RWPE1 (cell line): ENCODE results near the gene TBC1D16.
A peak's percentile ranks its signal among the peaks of the same experiment; 100 is the strongest.

ENCODE experiments used
- CTCF ChIA-PET: fragments of 350-600 bp; sonication (Branson Sonifier 250); formaldehyde crosslinking; extraction: SDS; loops from one replicate; lab custom pipeline; 2021; lab: Yijun Ruan, JAX
- POLR2A ChIA-PET: fragments of 400-600 bp; formaldehyde crosslinking; extraction: SDS; loops from one replicate; lab custom pipeline; 2020; ENCODE audit warnings: antibody characterized with exemption; ENCODE audit not compliant: low non-redundant PET; lab: Yijun Ruan, JAX
- DNase-seq: peaks from one replicate; pipeline ENCODE4 v3.0.0; 2012; ENCODE audit warnings: low spot score
- H3K27ac ChIP-seq: fragments of 450-650 bp; 2 replicates; pipeline ENCODE4 v1.5.1; 2017
- CTCF ChIP-seq: fragments of 450-650 bp; conservative IDR thresholded peaks from 2 replicates; pipeline ENCODE4 v1.5.1; 2017; ENCODE audit warnings: low read depth, mild to moderate bottlenecking

Gene TBC1D16

DNA sequence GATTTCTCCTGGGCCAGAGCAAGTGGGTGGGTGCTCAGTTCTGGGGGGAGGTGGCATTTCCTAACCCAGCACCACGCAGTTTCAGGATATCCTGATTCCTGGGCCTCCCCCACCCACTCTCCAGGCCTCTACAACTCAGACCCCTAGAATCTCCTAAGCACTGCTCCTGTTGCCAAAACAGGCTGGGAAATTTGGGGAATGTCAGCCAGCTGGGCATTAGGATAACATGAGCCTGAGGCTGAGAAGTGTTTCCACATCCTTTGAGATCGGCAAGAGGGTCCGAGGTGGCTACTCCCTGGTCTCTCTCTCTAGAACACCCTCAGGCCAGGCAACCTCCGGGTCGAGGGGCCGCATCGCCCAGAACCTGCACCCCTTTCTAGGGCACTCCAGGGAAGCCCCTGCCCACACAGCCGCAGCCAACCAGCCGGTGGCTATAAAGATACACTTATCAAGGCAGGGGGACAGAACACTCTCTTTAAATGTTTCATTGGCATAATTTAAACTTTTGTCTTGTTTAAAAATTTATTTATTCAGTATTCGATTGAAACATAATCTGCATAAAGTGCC, 23.6 kb downstream of the TBC1D16 start:
- no peak for DNase-seq
- ChIA-PET POLR2A (no interaction called here), CTCF (no interaction called here)
- TF ChIP-seq CTCF, result no peak
- 0 out of 2 replicates have a peak overlapping the region, but pooled peaks have one; percentile 1 for H3K27ac ChIP-seq

- no peak for DNase-seq
- no peak for TF ChIP-seq CTCF
- CTCF ChIA-PET, result interaction anchor here (0.6 kb wide), 1 partner anchor 187 kb away, joined by 3 read pairs; no protein-coding TSS in a partner anchor
- H3K27ac ChIP-seq, result no peak overlapping the region
- POLR2A ChIA-PET, result no interaction called here
Observed at GRCh38 chr17:80010283-80010858, 25.3 kb downstream of the TBC1D16 start.

GRCh38 chr17:80009391-80010282, 26.0 kb downstream of the TBC1D16 start:
- H3K27ac ChIP-seq, result no peak overlapping the region
- CTCF ChIA-PET, result interaction anchor here (0.9 to 3.4 kb wide), 6 partner anchors 9 to 73 kb away, joined by 3 to 14 read pairs (median 6); no protein-coding TSS in a partner anchor
- POLR2A ChIA-PET, result no interaction called here

DNA sequence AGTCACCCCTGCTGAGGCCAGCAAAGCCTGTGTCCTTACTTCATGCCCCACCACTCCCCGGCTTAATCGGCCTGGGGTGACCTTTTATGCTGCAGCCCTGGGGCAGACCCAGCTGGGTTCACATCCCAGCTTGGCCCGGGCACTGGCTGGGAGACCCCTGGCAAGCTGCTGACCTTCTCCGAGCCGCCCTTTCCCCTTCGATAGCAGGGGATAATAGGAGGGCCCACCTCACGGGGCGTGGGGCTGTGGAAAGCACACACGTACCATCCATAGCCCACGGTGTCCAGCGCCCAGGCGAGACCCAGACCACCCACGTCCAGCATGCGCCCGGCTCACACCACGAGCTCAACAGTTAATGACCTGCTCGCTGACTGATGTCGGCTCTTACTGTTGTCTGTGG, 26.8 kb downstream of the TBC1D16 start:
- no peak for TF ChIP-seq CTCF
- no peak for DNase-seq
- H3K27ac ChIP-seq, result no peak overlapping the region; the same call in 1 of the 2 replicates
- ChIA-PET CTCF (interaction anchor here (0.5 to 3.4 kb wide), 17 partner anchors 9 to 1951 kb away, joined by 3 to 14 read pairs (median 4); no protein-coding TSS in a partner anchor), POLR2A (no interaction called here)

More at GRCh38 chr17:80009391-80010282, 26.0 kb downstream of the TBC1D16 start:
- no peak for TF ChIP-seq CTCF
- DNase-seq, result no peak

DNA sequence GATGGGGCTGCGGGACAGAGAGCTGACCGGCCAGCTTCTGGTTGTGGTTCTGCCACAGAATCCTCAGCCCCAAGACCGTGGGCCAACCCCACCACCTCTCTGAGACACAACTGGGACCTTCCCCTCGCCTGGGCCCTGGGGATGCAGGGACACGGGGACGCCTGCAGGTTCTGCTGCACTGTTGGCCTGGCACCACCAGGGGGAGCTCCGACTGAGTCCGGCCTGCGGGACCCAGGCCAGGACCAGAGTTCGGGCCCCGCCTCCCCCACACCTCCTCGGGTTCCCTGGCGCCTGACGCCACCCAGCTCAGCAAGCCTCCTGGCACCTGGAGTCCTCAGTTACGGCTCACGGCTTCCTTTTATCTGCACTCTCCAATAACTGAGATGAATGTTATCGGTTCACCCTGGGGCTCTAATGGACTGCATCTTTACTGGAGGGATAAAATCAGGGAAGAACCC, 27.3 kb downstream of the TBC1D16 start:
- peak; percentile 97 for TF ChIP-seq CTCF
- H3K27ac ChIP-seq, result no peak overlapping the region; the same call in 1 of the 2 replicates
- ChIA-PET POLR2A (no interaction called here), CTCF (interaction anchor here (0.5 to 3.4 kb wide), 19 partner anchors 9 to 1951 kb away, joined by 3 to 14 read pairs (median 3); no protein-coding TSS in a partner anchor)
- DNase-seq, result peak; percentile 70

GRCh38 chr17:80007939-80008338, 27.7 kb downstream of the TBC1D16 start:
- DNase-seq, result no peak
- CTCF ChIA-PET, result interaction anchor here (0.6 to 3.4 kb wide), 14 partner anchors 10 to 717 kb away, joined by 3 to 14 read pairs (median 4); no protein-coding TSS in a partner anchor
- POLR2A ChIA-PET, result no interaction called here
- no peak for TF ChIP-seq CTCF
- no peak overlapping the region for H3K27ac ChIP-seq
